RWPE1 (cell line): ENCODE data around the gene PDE3A.
"Not testable (repeated sequence)": the region's sequence is repeated elsewhere in the genome, so short reads cannot be mapped to it uniquely, and the experiment has no call there.

ENCODE experiments used
- CTCF ChIA-PET: fragments of 350-600 bp; sonication (Branson Sonifier 250); formaldehyde crosslinking; extraction: SDS; loops from one replicate; lab custom pipeline; 2021; lab: Yijun Ruan, JAX
- POLR2A ChIA-PET: fragments of 400-600 bp; formaldehyde crosslinking; extraction: SDS; loops from one replicate; lab custom pipeline; 2020; ENCODE audit warnings: antibody characterized with exemption; ENCODE audit not compliant: low non-redundant PET; lab: Yijun Ruan, JAX
- DNase-seq: peaks from one replicate; pipeline ENCODE4 v3.0.0; 2012; ENCODE audit warnings: low spot score
- H3K27ac ChIP-seq: fragments of 450-650 bp; 2 replicates; pipeline ENCODE4 v1.5.1; 2017
- CTCF ChIP-seq: fragments of 450-650 bp; conservative IDR thresholded peaks from 2 replicates; pipeline ENCODE4 v1.5.1; 2017; ENCODE audit warnings: low read depth, mild to moderate bottlenecking

PDE3A gene

GRCh38 chr12:20601668-20602280 is 233.4 kb downstream of the PDE3A start:
- ChIA-PET POLR2A (no interaction called here), CTCF (interaction anchor here (0.5 to 0.8 kb wide), 5 partner anchors 13 to 127 kb away, joined by 3 to 7 read pairs (median 3); no protein-coding TSS in a partner anchor)
- DNase-seq: peak; percentile 1
- no peak for TF ChIP-seq CTCF
- H3K27ac ChIP-seq: no peak overlapping the region

DNA sequence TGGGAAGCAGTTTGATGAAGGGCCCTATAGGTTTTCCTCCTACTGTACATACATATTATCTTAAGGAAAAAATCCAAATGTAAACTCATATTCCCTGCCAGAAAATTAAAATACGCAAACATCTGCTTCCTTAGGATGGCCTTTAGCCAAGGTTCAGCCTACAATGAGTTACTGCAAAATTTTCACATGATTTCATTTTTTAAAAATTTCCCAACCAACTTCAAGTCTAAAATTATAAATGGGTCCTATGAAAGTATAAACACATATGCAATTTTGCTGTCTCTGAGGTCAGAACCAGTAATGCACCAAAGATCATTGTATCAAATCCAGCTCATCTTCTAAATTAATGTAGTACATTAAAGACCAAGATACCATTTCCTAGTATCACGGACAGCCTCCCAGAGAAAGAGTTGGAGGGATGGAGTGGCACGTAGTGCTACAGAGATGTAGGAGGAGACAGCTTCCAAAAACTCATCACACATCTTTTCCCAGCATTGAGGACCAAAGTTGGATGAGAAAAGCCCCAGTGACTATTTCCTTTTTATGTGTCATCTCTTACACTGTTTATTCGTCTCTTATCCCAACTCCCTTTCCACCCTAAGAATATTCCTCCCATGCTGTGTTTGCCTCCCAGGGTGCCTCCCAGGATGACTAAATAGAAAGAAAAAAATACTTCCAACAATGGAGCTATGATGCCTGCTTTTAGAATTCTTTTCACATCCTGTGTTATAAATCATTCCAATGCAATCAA is 234.5 kb downstream of the PDE3A start:
- no peak for DNase-seq
- POLR2A ChIA-PET: no interaction called here
- no peak overlapping the region for H3K27ac ChIP-seq

GRCh38 chr12:20604408-20605067 is 236.2 kb downstream of the PDE3A start:
- no peak for DNase-seq
- CTCF ChIA-PET: interaction anchor here (0.6 kb wide), 1 partner anchor 26 kb away, joined by 3 read pairs; no protein-coding TSS in a partner anchor
- no peak for TF ChIP-seq CTCF
- H3K27ac ChIP-seq: no peak overlapping the region
- POLR2A ChIA-PET: no interaction called here

More for the DNA sequence above, 234.5 kb downstream of the PDE3A start:
- CTCF ChIA-PET: interaction anchor here (0.6 kb wide), 2 partner anchors 104 to 1784 kb away, joined by 4 to 5 read pairs; no protein-coding TSS in a partner anchor
- TF ChIP-seq CTCF: no peak

DNA sequence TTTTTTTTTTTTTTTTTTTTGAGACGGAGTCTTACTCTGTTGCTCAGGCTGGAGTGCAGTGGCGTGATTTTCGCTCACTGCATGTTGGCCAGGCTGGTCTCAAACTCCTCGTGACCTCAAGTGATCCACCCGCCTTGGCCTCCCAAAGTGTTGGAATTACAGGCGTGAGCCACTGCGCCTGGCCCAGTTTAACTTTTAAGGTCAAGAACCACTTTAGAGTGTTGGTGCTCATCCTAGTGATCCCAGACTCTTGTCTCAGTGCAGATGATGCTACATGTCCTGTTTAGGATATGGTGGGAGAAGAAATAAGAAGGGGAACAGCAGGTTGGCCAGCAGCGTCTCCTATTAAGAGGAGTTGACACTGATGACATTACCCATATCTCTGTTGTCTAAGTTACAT is 246.7 kb downstream of the PDE3A start:
- CTCF ChIA-PET: interaction anchor here (0.9 kb wide), 1 partner anchor 14 kb away, joined by 3 read pairs; no protein-coding TSS in a partner anchor
- H3K27ac ChIP-seq, POLR2A ChIA-PET, DNase-seq: not testable (repeated sequence)

DNA sequence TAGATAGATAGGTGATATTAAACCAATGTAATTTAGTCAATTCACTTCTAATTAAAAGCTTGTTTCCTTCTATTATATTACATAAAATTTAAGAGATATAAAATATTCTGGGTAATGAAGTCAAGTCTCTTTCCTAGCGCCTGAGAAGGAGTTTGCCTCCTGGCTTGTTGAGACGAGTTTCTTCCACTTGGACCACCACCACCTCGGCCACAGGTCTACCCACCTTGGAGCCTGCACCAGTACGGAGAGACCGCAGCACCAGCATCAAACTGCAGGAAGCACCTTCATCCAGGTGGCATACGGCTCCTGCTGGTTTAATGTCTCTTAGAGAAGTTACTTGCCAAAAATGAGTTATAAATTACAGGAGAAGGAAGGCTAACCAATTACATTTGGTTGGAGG is 247.8 kb downstream of the PDE3A start:
- DNase-seq: no peak
- no peak for TF ChIP-seq CTCF
- ChIA-PET POLR2A (no interaction called here), CTCF (no interaction called here)
- no peak overlapping the region for H3K27ac ChIP-seq

GRCh38 chr12:20620261-20620660 is 251.9 kb downstream of the PDE3A start:
- no peak overlapping the region for H3K27ac ChIP-seq
- no peak for TF ChIP-seq CTCF
- CTCF ChIA-PET: no interaction called here
- no peak for DNase-seq
- POLR2A ChIA-PET: no interaction called here
